OCI-M2 (cell line): ENCODE measurements around the gene TOMM6.
"Not testable (repeated sequence)": the region's sequence is repeated elsewhere in the genome, so short reads cannot be mapped to it uniquely, and the experiment has no call there.

Source experiments
- DNase-seq: peaks from one replicate; lab custom pipeline; 2025; ENCODE audit not compliant: unreplicated experiment; lab: John Stamatoyannopoulos, UW

Gene TOMM6

GRCh38 chr6:41759905-41760579 is 27.5 kb upstream of the TOMM6 start:
- no peak for DNase-seq

DNA sequence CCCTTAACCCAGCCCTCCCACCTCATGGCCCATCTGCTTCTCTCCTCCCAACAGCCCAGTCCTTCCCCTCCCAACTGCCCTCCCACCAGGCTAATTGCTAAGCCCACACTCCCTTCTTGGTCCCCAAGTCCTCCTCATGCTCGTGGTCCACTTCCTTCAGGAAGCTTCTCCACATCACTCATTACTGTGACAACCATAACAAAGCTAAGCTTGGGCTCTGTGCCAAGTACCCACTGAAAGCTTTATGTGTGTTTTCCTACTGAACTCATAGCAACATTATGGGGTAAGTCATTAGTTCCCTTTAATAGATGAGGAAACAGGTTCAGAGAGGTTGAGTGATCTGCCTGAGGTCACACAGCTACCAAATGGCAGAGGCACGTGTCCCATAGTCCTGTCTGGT is 24.0 kb upstream of the TOMM6 start:
- no peak for DNase-seq

- DNase-seq, result not testable (repeated sequence)
Observed at GRCh38 chr6:41766043-41766664, 21.3 kb upstream of the TOMM6 start.

DNA sequence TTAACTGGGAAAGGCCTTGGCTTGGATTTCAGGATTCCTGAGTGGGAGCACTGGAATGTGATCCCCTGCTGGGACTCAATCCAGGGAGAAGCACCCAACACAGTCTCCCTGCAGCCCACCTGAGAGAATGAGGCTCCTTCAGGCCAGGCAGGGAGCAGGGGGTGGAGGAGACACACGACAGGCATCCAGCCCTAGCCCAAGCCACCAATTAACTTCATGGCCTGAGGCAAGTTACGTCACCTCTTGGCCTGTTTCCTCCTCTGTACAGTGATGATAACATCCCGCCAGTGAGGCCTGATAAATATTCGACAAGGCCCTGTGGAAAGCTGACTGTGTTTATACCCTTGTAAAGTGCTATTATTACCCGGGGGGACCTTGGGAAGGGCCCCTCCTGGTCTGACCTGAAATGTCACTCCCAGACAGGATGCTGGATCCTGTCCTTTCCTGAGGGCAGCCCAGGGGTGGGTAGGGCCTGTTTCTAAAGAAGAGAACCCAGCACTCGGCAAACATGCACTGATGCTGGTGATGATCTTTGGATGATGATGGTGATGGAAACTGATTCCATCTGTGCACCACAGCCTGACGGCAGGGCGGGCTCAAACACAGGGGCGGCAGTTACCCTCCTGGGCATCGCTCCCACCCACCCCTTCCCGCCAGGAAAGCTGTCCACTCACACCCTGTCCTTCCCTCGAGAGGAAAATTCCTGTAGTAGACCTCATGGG is 20.2 kb upstream of the TOMM6 start:
- DNase-seq, result no peak

- no peak for DNase-seq
Observed at GRCh38 chr6:41768545-41769308, 18.8 kb upstream of the TOMM6 start.

GRCh38 chr6:41769376-41769775 is 18.1 kb upstream of the TOMM6 start:
- DNase-seq, result no peak

DNA sequence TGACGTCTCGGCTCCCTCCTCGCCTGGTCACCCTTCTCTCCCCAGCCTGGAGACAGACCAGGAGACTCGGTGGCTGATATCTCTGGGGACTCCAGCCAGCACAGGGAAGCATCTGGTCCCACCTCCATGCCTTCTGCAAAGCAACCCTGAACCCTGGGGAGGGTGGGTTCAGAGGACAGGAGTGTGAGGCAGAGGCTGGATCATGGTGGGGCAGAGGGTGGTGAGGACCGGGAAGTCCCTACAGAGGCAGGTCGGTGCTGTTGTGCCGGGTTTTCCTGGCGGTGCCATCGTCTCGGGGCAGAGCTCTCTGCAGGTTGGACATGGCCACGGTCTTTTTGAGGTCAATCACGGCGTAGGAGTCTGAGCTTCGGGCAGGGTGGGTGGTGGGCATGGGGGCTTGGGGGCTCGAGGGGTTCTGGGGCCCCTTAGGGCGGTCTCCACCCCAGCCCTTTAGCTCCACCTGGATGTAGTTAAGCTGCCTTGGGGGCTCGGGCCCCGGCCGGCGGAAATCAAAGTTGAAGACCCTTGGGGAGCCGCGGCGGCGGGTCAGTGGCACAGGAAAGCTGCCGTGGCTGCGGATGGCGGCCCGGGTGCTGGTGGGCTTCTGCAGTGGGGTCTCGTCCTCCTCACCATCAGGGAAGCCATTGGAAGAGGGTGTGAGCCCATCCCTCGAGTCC is 17.0 kb upstream of the TOMM6 start:
- DNase-seq, result no peak

GRCh38 chr6:41771058-41771983 is 16.2 kb upstream of the TOMM6 start:
- DNase-seq, result no peak

GRCh38 chr6:41774841-41775240 is 12.7 kb upstream of the TOMM6 start:
- DNase-seq, result no peak

DNA sequence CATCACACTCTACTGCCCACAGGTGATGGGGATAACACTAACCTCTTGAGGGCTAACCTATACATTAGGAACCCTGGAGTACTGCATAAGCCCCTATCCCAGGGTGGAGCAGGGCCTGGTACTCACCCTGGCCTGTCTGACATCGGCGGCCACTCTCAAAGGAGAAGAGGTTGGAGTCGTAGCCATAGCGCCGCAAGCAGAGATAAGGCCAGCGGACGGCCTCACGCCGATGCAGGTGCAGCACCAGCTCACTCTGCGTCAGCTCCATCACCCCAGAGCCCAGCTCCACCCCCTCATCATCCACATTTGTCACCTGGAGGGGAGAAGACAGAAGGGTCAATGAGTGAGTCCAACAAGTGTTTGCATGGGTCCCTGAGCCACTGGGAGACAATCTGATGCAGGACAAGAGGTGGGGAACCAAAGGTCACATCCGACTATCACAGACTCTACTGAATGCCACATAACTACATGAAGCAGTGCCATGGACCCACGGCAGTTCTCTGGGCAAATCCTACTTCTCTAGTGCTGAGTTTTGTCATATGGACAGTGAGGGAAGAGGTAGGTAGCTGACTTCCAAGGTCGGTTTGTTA is 12.1 kb upstream of the TOMM6 start:
- no peak for DNase-seq

- no peak for DNase-seq
Observed at GRCh38 chr6:41777551-41778285, 9.8 kb upstream of the TOMM6 start.

DNA sequence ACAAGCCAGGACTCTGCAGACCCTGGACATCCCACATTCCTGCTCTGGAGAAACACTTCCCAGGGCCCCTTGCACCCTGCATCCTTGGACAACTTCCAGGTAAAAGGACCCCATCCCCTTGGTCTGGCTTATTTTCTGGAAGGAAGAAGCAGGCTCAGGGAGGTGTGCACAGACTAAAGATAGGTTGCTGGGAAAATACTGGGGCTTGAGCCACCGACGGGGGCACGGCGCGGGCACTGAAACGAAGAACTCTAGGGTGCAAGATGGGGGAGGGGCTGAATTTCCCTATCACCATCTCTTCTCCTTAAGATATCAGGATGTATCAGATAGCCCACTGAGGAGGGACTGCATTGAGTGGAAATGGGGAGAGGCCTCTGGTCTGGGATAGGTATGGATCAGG is 8.6 kb upstream of the TOMM6 start:
- DNase-seq, result no peak

DNA sequence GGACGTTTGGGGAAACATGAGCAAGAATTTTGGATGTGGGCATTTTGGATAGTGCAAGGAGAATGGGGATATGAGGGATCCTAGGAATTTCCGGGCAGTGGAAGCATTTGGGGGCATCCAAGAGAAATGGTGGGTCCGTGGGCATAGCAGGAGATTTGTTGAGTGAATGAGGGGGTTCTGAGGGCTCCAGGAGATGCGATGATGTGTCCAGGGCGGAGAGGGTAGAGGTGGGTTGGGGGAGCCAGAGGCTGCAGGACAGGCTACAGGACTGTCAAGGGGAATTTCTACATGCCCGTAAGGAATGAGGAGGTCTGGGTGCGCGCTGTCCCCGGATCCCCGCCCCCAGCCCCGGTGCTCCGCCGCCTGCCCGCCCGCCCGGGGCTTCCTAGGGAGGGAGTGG is 8.2 kb upstream of the TOMM6 start:
- DNase-seq, result no peak

DNA sequence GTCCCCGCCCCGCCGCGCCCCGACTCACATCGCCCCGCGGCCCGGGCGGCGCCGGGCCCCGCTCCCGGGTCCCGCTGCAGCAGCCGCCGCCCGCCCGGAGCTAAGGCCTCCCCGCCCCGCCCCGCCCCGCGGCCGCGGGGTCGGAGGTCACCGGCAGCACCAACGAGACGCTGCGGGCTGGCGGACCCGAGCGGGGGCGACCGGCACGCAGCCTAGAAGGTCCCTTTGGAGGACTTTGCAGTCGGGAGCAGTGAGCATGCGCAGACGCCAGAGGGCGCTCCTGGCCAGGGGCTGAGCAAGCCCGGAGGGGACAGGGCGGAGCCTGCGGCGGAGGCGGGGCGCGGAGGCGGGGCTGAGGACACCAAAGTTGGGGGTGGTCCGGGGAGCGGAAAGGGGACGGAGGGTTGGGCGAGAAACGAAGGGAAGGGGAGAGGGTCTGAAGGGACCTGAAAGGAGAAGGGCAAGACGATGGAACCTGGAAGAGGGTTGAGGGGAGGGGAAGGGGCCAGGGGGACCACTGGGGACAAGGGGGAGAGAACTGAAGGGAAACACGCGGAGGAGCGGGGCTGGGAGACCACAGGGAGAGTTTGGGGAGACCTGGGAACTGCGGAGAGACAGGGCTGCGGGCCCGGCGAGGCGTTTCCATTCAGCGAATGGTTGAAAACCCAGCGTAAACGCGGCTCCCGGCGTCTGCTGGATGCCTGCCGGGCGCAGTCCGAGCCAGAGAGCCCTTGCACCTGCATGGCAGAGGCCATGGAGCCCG is 7.5 kb upstream of the TOMM6 start, which contains the start of gene FRS3:
Gene FRS3, minus strand, starts transcription at position 113 of the 763 bp plus-strand sequence. CDS start 2,913 bp downstream, outside the sequence.
- DNase-seq, result peak; percentile 85

- DNase-seq, result no peak
Observed at GRCh38 chr6:41780551-41781365, 6.7 kb upstream of the TOMM6 start, which contains the start of gene PRICKLE4. Gene PRICKLE4 (plus strand): TSS chr6:41780782. CDS start chr6:41783474, 2,692 bp downstream.

DNA sequence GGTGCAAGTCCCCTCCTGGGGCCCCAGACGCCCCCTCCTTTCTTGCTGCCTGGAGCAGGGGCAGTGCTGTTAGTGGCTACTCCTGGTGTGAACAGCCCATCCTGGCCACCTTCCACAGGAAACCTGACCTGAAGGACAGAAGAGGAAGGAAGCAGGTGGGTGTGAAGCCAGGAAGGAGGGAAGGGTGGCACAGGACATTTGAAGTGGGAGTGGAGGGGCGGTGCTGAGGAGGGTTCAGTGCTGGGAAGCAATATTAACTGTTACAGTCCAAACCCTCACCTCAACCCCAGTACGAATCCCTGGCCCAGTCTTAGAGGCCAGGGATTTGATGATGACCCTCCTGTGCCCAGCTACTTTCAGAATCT is 6.1 kb upstream of the TOMM6 start:
- DNase-seq, result no peak

DNA sequence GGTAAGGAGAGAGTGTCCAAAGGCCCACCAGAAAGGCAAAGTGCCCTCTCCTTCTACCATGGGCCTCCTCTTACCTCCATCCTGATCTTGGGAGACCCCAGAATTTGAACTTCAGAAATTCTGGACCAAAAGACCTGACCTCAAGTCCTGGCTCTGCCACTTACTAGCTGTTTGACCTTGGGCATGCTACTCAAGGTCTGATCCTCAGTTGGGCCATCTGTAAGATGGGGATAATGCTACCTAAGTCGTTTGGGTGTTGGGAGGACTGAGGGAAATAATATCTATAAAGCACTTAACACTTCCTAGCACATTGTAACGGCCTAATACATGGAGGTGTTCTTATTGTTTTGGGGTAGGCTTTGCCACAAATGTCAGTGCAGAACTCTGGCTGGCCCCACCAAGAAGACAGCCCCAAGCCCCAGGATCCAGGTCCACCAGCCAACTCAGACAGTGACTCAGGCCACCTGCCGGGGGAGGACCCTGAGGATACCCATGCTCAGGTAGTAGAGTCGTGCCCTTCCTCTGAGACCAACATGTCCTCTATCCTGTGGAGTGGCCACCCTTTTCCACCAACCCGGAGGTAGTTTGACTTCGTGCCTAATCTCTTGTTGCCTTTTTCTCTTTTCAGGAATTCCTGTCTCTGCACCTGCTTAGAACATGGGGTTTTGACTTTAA is 4.3 kb upstream of the TOMM6 start:
- DNase-seq, result no peak
